GM23338 (cell line): ENCODE data around the gene SLAMF9. TPM values are rescaled to one million over a fixed set of nuclear protein-coding genes. Genes with fewer than 3 reads are reported as not detected.

Source experiments
- ATAC-seq: fragments of 200-7000 bp; cut with Tn5 transposase; 3 replicates; pipeline ENCODE4 v1.9.1; 2020
- DNase-seq: peaks from one replicate; pipeline ENCODE4 v3.0.0-alpha.2; 2015; ENCODE audit warnings: low spot score
- H2AFZ ChIP-seq: fragments of 200-600 bp; sonication (generic); 2 replicates; pipeline ENCODE4 v1.8.0; 2016; ENCODE audit warnings: antibody characterized with exemption, mild to moderate bottlenecking, moderate library complexity
- H3F3A ChIP-seq: fragments of 200-600 bp; sonication (generic); replicated peaks from 2 replicates; pipeline ENCODE4 v1.8.0; 2017; ENCODE audit warnings: antibody characterized with exemption, mixed run types, low read depth
- H3K27ac ChIP-seq: fragments of 200-600 bp; sonication (generic); 2 replicates; pipeline ENCODE4 v1.6.1; 2016; ENCODE audit warnings: low read depth
- H3K27me3 ChIP-seq: fragments of 200-600 bp; sonication (generic); 2 replicates; pipeline ENCODE4 v1.8.0; 2016; ENCODE audit warnings: mild to moderate bottlenecking, mixed run types, moderate library complexity; ENCODE audit not compliant: insufficient read depth
- H3K36me3 ChIP-seq: fragments of 200-600 bp; sonication (generic); 2 replicates; pipeline ENCODE4 v1.8.0; 2016; ENCODE audit warnings: mild to moderate bottlenecking; ENCODE audit not compliant: insufficient read depth
- H3K4me1 ChIP-seq: fragments of 200-600 bp; sonication (generic); 2 replicates; pipeline ENCODE4 v1.8.0; 2016; ENCODE audit warnings: mild to moderate bottlenecking, moderate library complexity; ENCODE audit not compliant: insufficient read depth
- H3K4me2 ChIP-seq: fragments of 200-600 bp; sonication (generic); 2 replicates; pipeline ENCODE4 v1.7.1; 2017; ENCODE audit warnings: mixed run types
- H3K4me3 ChIP-seq: fragments of 200-600 bp; sonication (generic); 2 replicates; pipeline ENCODE4 v1.6.1; 2016; ENCODE audit warnings: mixed run types
- H3K79me2 ChIP-seq: fragments of 200-600 bp; sonication (generic); replicated peaks from 2 replicates; pipeline ENCODE4 v1.8.0; 2017; ENCODE audit warnings: mild to moderate bottlenecking; ENCODE audit not compliant: insufficient read depth
- H3K9me2 ChIP-seq: fragments of 200-600 bp; sonication (generic); 2 replicates; pipeline ENCODE4 v1.8.0; 2017; ENCODE audit not compliant: insufficient read depth
- H4K20me1 ChIP-seq: fragments of 200-600 bp; sonication (generic); replicated peaks from 2 replicates; pipeline ENCODE4 v1.8.0; 2017; ENCODE audit warnings: mild to moderate bottlenecking; ENCODE audit not compliant: insufficient read depth
- H3K27ac Mint-ChIP-seq: 2 replicates; pipeline ENCODE4 v1.8.0; 2020; ENCODE audit warnings: inconsistent platforms, mild to moderate bottlenecking, moderate library complexity, mixed read lengths
- H3K27me3 Mint-ChIP-seq: 3 replicates; pipeline ENCODE4 v1.8.0; 2022; ENCODE audit warnings: low read depth, mild to moderate bottlenecking, moderate library complexity, mixed read lengths, inconsistent platforms; ENCODE audit not compliant: insufficient read depth, poor library complexity
- H3K36me3 Mint-ChIP-seq: 3 replicates; pipeline ENCODE4 v1.8.0; 2021; ENCODE audit warnings: low read depth, mild to moderate bottlenecking, inconsistent platforms, moderate library complexity, mixed read lengths
- H3K4me1 Mint-ChIP-seq: 3 replicates; pipeline ENCODE4 v1.8.0; 2020; ENCODE audit warnings: mild to moderate bottlenecking, inconsistent platforms, mixed read lengths
- H3K4me3 Mint-ChIP-seq: 3 replicates; pipeline ENCODE4 v1.8.0; 2021; ENCODE audit warnings: moderate library complexity, mild to moderate bottlenecking, inconsistent platforms, mixed read lengths
- H3K9me3 Mint-ChIP-seq: 3 replicates; pipeline ENCODE4 v1.8.0; 2020; ENCODE audit warnings: moderate library complexity, mild to moderate bottlenecking, inconsistent platforms, mixed read lengths
- CTCF ChIP-seq, 2 experiments: fragments of 200-600 bp in 1 of 2; sonication (generic) in 1 of 2; conservative IDR thresholded peaks; 2 replicates each; pipeline versions ENCODE4 v1.5.1 to v1.6.1; 2016 to 2017; ENCODE audit warnings: antibody characterized with exemption in 2 of 2, low read depth in 2 of 2, mild to moderate bottlenecking in 2 of 2, moderate library complexity in 1 of 2
- EZH2 ChIP-seq: fragments of 200-600 bp; sonication (generic); IDR thresholded peaks from one replicate; pipeline ENCODE4 v1.8.0; 2017; ENCODE audit warnings: antibody characterized with exemption, mild to moderate bottlenecking, low read depth; ENCODE audit not compliant: unreplicated experiment
- EZH2phosphoT487 ChIP-seq: fragments of 200-600 bp; sonication (generic); IDR thresholded peaks from one replicate; pipeline ENCODE4 v1.8.1; 2018; ENCODE audit warnings: antibody characterized with exemption; ENCODE audit not compliant: unreplicated experiment
- JUNB ChIP-seq: IDR thresholded peaks from one replicate; pipeline ENCODE4 v1.6.1; 2016; ENCODE audit warnings: antibody characterized with exemption; ENCODE audit not compliant: unreplicated experiment
- NANOG ChIP-seq: IDR thresholded peaks from 2 replicates; pipeline ENCODE4 v1.6.1; 2016; ENCODE audit warnings: antibody characterized with exemption, borderline replicate concordance
- POLR2AphosphoS5 ChIP-seq: IDR thresholded peaks from 2 replicates; pipeline ENCODE4 v1.6.1; 2016; ENCODE audit warnings: antibody characterized with exemption, low read depth
- REST ChIP-seq: IDR thresholded peaks from one replicate; pipeline ENCODE4 v1.6.1; 2018; ENCODE audit warnings: antibody characterized with exemption; ENCODE audit not compliant: unreplicated experiment
- STAT1 ChIP-seq: IDR thresholded peaks from one replicate; pipeline ENCODE4 v1.6.1; 2016; ENCODE audit warnings: antibody characterized with exemption; ENCODE audit not compliant: unreplicated experiment
- ZNF331 ChIP-seq: fragments of 250-450 bp; sonication (Bioruptor Pico); IDR thresholded peaks from 2 replicates; pipeline ENCODE4 v1.5.0; 2020; ENCODE audit warnings: low read depth, mild to moderate bottlenecking, moderate library complexity
- polyA plus RNA-seq: library from polyadenylated mRNA; unstranded; fragments of >200 nt; fragmentation: Nextera tagmentation; extraction: Ambion mirVana; gene quantifications from 2 replicates; pipeline ENCODE4 v1.2.1, GENCODE V29; 2016
- total RNA-seq: library from RNA; depleted of rRNA; stranded (reverse); fragments of >200 nt; shearing (Covaris generic); gene quantifications from 2 replicates; pipeline ENCODE4 v1.2.3, GENCODE V29; 2014
- TF ChIP-seq, protein P1 (sequence below): IDR thresholded peaks from 2 replicates; pipeline ENCODE4 v1.6.1; 2016; ENCODE audit warnings: antibody characterized with exemption

SLAMF9 gene
- total and polyA plus RNA-seq, 2 experiments from 2014 or later, result not detected

DNA sequence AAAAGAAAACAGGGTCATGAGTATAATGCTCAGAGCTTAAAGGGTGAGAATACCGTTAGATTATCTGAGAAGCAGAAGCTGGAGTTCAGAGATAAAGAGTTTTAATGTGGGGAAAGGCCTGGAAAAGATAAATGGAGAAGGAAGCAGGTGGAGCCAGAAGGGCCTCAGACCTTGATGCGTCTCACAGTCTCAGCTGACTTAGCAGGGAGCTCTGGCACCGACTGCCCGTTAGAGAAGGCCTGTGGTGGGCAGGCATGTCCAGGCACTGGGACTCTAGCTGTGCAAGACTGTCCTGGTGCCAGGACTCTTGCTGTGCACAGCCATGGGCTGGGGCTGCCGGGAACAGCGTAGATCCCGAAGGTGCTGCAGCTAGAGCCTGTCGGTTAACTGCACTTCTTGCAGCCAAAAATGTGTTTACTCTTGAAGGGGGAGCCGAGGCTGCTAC, 3.8 kb upstream of the SLAMF9 start (continued):
- no peak for TF ChIP-seq REST

DNA sequence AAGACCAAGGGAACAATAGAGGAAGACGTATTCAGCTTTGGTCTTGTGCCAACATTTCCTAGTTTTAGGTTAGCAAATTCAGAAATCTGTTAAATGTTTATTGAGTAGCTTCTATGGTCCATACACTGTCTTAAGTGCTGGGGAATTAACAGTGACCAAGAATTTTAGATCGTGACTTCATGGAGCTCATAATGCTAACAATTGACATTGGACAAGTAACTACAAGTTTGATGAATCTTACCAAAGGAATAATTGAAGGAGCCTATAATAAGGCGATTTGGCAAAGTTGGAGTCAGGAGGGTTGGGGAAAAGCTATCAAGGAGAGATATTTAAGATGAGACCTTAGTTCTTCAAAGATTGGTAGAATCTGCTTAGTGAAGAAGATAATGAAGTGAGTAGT, 1.4 kb upstream of the SLAMF9 start:
- H3K4me3 ChIP-seq, result no peak overlapping the region
- DNase-seq (no peak), ATAC-seq (no peak)
- no peak overlapping the region for H2AFZ ChIP-seq
- H3K27me3 ChIP-seq, result no peaks in the 10 kb centered on the region
- H3K9me3 Mint-ChIP-seq, result no peaks in the 10 kb centered on the region
- H3K27ac Mint-ChIP-seq, result no peak overlapping the region
- TF ChIP-seq ZNF331 (CRISPR knock-in tag), result no peak
- no peak for TF ChIP-seq JUNB
- no peak for TF ChIP-seq EZH2phosphoT487
- TF ChIP-seq CTCF (conservative IDR thresholded peaks at IDR 0.05; ENCODE audit: low read depth in 2 of 2), result no peak
- no peak for TF ChIP-seq POLR2AphosphoS5
- TF ChIP-seq STAT1, result no peak
- H3K79me2 ChIP-seq, result no peaks in the 10 kb centered on the region
- no peaks in the 10 kb centered on the region for H3K36me3 ChIP-seq
- no peaks in the 10 kb centered on the region; the same call in 2 of the 3 replicates for H3K4me1 Mint-ChIP-seq
- peaks cover 5% of the 10 kb centered on the region for H3K27me3 Mint-ChIP-seq
- no peak overlapping the region for H3K4me3 Mint-ChIP-seq
- no peaks in the 10 kb centered on the region for H3F3A ChIP-seq
- H3K27ac ChIP-seq, result no peak overlapping the region
- H3K36me3 Mint-ChIP-seq, result no peaks in the 10 kb centered on the region
- no peaks in the 10 kb centered on the region for H3K9me2 ChIP-seq
- H4K20me1 ChIP-seq, result no peaks in the 10 kb centered on the region
- no peak overlapping the region for H3K4me2 ChIP-seq
- no peaks in the 10 kb centered on the region for H3K4me1 ChIP-seq

DNA sequence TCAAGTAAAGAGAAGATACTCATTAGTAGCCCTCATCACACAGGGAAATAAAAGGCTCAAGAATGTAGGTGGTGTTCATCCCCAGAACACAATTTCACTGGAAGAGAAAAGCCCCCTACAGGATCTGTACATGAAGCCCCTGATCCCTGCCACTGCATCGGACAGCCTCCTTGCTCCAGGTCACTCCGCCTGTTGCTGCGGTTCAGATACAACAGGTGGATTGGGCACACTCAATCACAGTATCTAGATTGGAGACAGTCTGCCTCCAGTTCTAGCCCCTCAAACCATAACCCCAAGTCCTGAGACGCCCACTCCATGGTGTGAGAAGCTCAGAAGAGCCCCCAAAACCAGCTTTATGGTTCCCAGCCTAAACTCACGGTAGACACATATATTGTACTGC, 1.1 kb downstream of the SLAMF9 start:
- no peak overlapping the region for H3K27ac ChIP-seq
- no peaks in the 10 kb centered on the region for H3F3A ChIP-seq
- DNase-seq (no peak), ATAC-seq (no peak)
- Mint-ChIP-seq H3K27ac (no peak overlapping the region), H3K9me3 (no peaks in the 10 kb centered on the region), H3K36me3 (no peaks in the 10 kb centered on the region), H3K4me1 (no peaks in the 10 kb centered on the region), H3K4me3 (no peak overlapping the region), H3K27me3 (peaks cover 7% of the 10 kb centered on the region)
- H3K4me3 ChIP-seq, result no peak overlapping the region
- H3K4me1 ChIP-seq, result no peaks in the 10 kb centered on the region
- no peak overlapping the region for H3K4me2 ChIP-seq
- H3K27me3 ChIP-seq, result no peaks in the 10 kb centered on the region
- no peaks in the 10 kb centered on the region for H4K20me1 ChIP-seq
- H3K9me2 ChIP-seq, result peaks cover 4% of the 10 kb centered on the region; the same call in 1 of the 2 replicates
- H3K79me2 ChIP-seq, result no peaks in the 10 kb centered on the region
- H3K36me3 ChIP-seq, result no peaks in the 10 kb centered on the region
- H2AFZ ChIP-seq, result no peak overlapping the region
- TF ChIP-seq STAT1 (no peak), JUNB (no peak), NANOG (no peak), EZH2phosphoT487 (no peak), EZH2 (no peak), CTCF (conservative IDR thresholded peaks at IDR 0.05; ENCODE audit: low read depth in 2 of 2) (no peak), POLR2AphosphoS5 (no peak)
- TF ChIP-seq, protein P1, sequence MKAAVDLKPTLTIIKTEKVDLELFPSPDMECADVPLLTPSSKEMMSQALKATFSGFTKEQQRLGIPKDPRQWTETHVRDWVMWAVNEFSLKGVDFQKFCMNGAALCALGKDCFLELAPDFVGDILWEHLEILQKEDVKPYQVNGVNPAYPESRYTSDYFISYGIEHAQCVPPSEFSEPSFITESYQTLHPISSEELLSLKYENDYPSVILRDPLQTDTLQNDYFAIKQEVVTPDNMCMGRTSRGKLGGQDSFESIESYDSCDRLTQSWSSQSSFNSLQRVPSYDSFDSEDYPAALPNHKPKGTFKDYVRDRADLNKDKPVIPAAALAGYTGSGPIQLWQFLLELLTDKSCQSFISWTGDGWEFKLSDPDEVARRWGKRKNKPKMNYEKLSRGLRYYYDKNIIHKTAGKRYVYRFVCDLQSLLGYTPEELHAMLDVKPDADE, result no peak
